HepG2 (cell line): ENCODE measurements around the gene TFF2. TPM values are rescaled to one million over a fixed set of nuclear protein-coding genes. Genes with fewer than 3 reads are reported as not detected.

Experiments used
- CCDC6 ChIP-seq: sonication (generic); formaldehyde crosslinking; IDR thresholded peaks from 2 replicates; pipeline ENCODE4 v1.8.1; 2022; ENCODE audit warnings: mild to moderate bottlenecking, missing genetic modification reagents, moderate library complexity
- ETV6 ChIP-seq: sonication (generic); formaldehyde crosslinking; conservative IDR thresholded peaks from 2 replicates; pipeline ENCODE4 v1.4.0; 2020; ENCODE audit warnings: missing genetic modification reagents
- HDAC1 ChIP-seq: sonication (generic); formaldehyde crosslinking; IDR thresholded peaks from 2 replicates; pipeline ENCODE4 v1.5.1; 2020; ENCODE audit warnings: mild to moderate bottlenecking, missing genetic modification reagents
- HIVEP1 ChIP-seq: sonication (generic); formaldehyde crosslinking; IDR thresholded peaks from 2 replicates; pipeline ENCODE4 v1.4.0; 2020; ENCODE audit warnings: mild to moderate bottlenecking, missing genetic modification reagents
- HNRNPL ChIP-seq: fragments of 200-400 bp; formaldehyde crosslinking; IDR thresholded peaks from 2 replicates; pipeline ENCODE4 v1.6.1; 2017; ENCODE audit warnings: mild to moderate bottlenecking, low read depth, low read length
- HNRNPLL ChIP-seq: fragments of 200-400 bp; formaldehyde crosslinking; IDR thresholded peaks from 2 replicates; pipeline ENCODE4 v1.6.1; 2017; ENCODE audit warnings: mild to moderate bottlenecking, low read depth, low read length; ENCODE audit not compliant: poor library complexity, severe bottlenecking
- JDP2 ChIP-seq: sonication (generic); formaldehyde crosslinking; IDR thresholded peaks from 2 replicates; pipeline ENCODE4 v1.8.1; 2022; ENCODE audit warnings: missing genetic modification reagents, borderline replicate concordance
- KDM3A ChIP-seq: IDR thresholded peaks from 2 replicates; pipeline ENCODE4 v1.6.1; 2018; ENCODE audit warnings: low read depth, missing compliant biosample characterization
- NFATC3 ChIP-seq: sonication (generic); formaldehyde crosslinking; IDR thresholded peaks from 2 replicates; pipeline ENCODE4 v1.5.1; 2020; ENCODE audit warnings: mild to moderate bottlenecking, missing genetic modification reagents
- PITX1 ChIP-seq: sonication (generic); formaldehyde crosslinking; IDR thresholded peaks from 2 replicates; pipeline ENCODE4 v1.5.1; 2020; ENCODE audit warnings: mild to moderate bottlenecking, missing genetic modification reagents
- TSC22D2 ChIP-seq: sonication (generic); formaldehyde crosslinking; IDR thresholded peaks from 2 replicates; pipeline ENCODE4 v1.5.1; 2020; ENCODE audit warnings: missing genetic modification reagents, mild to moderate bottlenecking, borderline replicate concordance
- ZBTB7A ChIP-seq: sonication (generic); formaldehyde crosslinking; IDR thresholded peaks from 2 replicates; pipeline ENCODE4 v1.8.0; 2022; ENCODE audit warnings: mild to moderate bottlenecking, missing genetic modification reagents
- ZNF496 ChIP-seq: sonication (generic); formaldehyde crosslinking; IDR thresholded peaks from 2 replicates; pipeline ENCODE4 v1.8.1; 2023; ENCODE audit warnings: mild to moderate bottlenecking, moderate library complexity, missing genetic modification reagents; ENCODE audit not compliant: insufficient replicate concordance
- polyA plus RNA-seq, 8 experiments: library from polyadenylated mRNA; depleted of rRNA in 3 of 8; stranded (reverse) in 7 of 8; unstranded in 1 of 8; fragments of >200 nt; fragmentation: Illumina TruSeq in 4 of 8; extraction: Trizol in 4 of 8; gene quantifications; 2 replicates each; pipeline versions ENCODE4 v1.2.1 to v1.2.3, GENCODE V29; 2011 to 2016; ENCODE audit warnings: low read depth in 4 of 8, missing spikeins in 1 of 8, mixed read lengths in 1 of 8; ENCODE audit not compliant: insufficient read depth in 1 of 8
- total RNA-seq, 5 experiments: library from RNA; depleted of rRNA; stranded (reverse); fragments of >200 nt; fragmentation: Illumina TruSeq; extraction: Trizol; gene quantifications; 2 replicates each; pipeline ENCODE4 v1.2.3, GENCODE V29; 2016; ENCODE audit warnings: low read depth in 1 of 5
- TF ChIP-seq, protein P1 (sequence below): sonication (generic); formaldehyde crosslinking; IDR thresholded peaks from 2 replicates; pipeline ENCODE4 v1.5.1; 2020; ENCODE audit warnings: mild to moderate bottlenecking, missing genetic modification reagents
- TF ChIP-seq, protein P2 (sequence below): sonication (generic); formaldehyde crosslinking; IDR thresholded peaks from 2 replicates; pipeline ENCODE4 v1.5.1; 2020; ENCODE audit warnings: missing genetic modification reagents, mild to moderate bottlenecking, borderline replicate concordance
- TF ChIP-seq, protein P3 (sequence below): sonication (generic); formaldehyde crosslinking; IDR thresholded peaks from 2 replicates; pipeline ENCODE4 v1.4.0; 2020; ENCODE audit warnings: mild to moderate bottlenecking, missing genetic modification reagents, borderline replicate concordance

TFF2 gene
- total and polyA plus RNA-seq, 2 of the 13 experiments (the other 11 are each of a cell fraction or from before 2014, with no cell fraction given): 1.5 TPM; not detected in 1

DNA sequence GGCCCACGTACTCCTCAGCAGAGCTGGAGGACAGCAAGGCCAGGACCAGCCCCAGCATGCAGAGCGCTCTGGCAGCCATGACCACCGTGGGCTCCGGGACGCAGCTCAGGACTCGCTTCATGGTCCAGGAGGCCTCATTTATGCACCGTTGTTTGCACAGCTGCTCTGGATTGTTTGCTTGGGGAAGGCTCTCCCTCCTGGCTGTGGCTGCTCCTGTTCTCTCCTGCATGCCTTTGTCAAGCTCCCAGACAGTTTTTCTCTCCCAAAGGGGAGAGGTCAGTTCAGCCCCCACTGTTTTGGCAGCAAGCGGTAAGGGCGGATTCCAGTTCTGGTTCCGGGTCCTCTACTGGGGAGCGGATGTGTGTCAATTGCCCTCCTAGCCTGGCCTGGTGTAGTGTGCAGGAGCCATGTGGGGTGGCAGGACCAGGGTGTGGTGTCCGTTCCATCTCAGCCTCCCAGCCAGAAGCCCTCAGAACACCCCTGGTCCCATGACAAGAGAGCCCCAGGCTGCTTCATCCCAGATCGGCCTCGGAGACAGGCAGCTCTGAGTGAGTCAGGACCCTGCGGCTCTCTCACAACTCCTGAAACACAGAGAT lies 35.4 kb downstream of the TFF2 start, which contains the start of gene TFF3 (continued):
- TF ChIP-seq KDM3A (CRISPR knock-in tag) (no peak), HNRNPL (no peak), TSC22D2 (CRISPR knock-in tag) (no peak), JDP2 (no peak), CCDC6 (CRISPR knock-in tag) (no peak), PITX1 (CRISPR knock-in tag) (peak; percentile 50; the same call in 1 of the 2 replicates), HIVEP1 (CRISPR knock-in tag) (no peak; the same call in 1 of the 2 replicates), NFATC3 (CRISPR knock-in tag) (no peak), ETV6 (CRISPR knock-in tag) (no peak), HNRNPLL (peak; percentile 10), ZNF496 (CRISPR knock-in tag) (no peak), ZBTB7A (CRISPR knock-in tag) (peak; percentile 46; the same call in 1 of the 2 replicates), HDAC1 (peak; percentile 71)
- TF ChIP-seq, protein P1, sequence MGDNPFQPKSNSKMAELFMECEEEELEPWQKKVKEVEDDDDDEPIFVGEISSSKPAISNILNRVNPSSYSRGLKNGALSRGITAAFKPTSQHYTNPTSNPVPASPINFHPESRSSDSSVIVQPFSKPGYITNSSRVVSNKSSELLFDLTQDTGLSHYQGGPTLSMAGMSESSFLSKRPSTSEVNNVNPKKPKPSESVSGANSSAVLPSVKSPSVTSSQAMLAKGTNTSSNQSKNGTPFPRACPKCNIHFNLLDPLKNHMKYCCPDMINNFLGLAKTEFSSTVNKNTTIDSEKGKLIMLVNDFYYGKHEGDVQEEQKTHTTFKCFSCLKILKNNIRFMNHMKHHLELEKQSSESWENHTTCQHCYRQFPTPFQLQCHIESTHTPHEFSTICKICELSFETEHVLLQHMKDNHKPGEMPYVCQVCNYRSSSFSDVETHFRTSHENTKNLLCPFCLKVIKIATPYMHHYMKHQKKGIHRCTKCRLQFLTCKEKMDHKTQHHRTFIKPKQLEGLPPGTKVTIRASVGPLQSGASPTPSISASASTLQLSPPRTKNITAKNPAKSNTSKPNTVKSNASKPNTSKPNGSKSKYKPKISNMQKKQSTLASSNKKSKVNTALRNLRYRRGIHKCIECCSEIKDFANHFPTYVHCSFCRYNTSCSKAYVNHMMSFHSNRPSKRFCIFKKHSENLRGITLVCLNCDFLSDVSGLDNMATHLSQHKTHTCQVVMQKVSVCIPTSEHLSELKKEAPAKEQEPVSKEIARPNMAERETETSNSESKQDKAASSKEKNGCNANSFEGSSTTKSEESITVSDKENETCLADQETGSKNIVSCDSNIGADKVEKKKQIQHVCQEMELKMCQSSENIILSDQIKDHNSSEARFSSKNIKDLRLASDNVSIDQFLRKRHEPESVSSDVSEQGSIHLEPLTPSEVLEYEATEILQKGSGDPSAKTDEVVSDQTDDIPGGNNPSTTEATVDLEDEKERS: 0 out of 2 replicates have a peak, but pooled peaks have one; percentile 21
- TF ChIP-seq, protein P2, sequence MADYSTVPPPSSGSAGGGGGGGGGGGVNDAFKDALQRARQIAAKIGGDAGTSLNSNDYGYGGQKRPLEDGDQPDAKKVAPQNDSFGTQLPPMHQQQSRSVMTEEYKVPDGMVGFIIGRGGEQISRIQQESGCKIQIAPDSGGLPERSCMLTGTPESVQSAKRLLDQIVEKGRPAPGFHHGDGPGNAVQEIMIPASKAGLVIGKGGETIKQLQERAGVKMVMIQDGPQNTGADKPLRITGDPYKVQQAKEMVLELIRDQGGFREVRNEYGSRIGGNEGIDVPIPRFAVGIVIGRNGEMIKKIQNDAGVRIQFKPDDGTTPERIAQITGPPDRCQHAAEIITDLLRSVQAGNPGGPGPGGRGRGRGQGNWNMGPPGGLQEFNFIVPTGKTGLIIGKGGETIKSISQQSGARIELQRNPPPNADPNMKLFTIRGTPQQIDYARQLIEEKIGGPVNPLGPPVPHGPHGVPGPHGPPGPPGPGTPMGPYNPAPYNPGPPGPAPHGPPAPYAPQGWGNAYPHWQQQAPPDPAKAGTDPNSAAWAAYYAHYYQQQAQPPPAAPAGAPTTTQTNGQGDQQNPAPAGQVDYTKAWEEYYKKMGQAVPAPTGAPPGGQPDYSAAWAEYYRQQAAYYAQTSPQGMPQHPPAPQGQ: no peak
- TF ChIP-seq, protein P3, sequence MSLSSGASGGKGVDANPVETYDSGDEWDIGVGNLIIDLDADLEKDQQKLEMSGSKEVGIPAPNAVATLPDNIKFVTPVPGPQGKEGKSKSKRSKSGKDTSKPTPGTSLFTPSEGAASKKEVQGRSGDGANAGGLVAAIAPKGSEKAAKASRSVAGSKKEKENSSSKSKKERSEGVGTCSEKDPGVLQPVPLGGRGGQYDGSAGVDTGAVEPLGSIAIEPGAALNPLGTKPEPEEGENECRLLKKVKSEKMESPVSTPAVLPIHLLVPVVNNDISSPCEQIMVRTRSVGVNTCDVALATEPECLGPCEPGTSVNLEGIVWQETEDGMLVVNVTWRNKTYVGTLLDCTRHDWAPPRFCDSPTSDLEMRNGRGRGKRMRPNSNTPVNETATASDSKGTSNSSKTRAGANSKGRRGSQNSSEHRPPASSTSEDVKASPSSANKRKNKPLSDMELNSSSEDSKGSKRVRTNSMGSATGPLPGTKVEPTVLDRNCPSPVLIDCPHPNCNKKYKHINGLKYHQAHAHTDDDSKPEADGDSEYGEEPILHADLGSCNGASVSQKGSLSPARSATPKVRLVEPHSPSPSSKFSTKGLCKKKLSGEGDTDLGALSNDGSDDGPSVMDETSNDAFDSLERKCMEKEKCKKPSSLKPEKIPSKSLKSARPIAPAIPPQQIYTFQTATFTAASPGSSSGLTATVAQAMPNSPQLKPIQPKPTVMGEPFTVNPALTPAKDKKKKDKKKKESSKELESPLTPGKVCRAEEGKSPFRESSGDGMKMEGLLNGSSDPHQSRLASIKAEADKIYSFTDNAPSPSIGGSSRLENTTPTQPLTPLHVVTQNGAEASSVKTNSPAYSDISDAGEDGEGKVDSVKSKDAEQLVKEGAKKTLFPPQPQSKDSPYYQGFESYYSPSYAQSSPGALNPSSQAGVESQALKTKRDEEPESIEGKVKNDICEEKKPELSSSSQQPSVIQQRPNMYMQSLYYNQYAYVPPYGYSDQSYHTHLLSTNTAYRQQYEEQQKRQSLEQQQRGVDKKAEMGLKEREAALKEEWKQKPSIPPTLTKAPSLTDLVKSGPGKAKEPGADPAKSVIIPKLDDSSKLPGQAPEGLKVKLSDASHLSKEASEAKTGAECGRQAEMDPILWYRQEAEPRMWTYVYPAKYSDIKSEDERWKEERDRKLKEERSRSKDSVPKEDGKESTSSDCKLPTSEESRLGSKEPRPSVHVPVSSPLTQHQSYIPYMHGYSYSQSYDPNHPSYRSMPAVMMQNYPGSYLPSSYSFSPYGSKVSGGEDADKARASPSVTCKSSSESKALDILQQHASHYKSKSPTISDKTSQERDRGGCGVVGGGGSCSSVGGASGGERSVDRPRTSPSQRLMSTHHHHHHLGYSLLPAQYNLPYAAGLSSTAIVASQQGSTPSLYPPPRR (CRISPR knock-in tag): peak; percentile 18; the same call in 1 of the 2 replicates
